GM19395 (cell line): Measurements from ENCODE around the gene ITGB1.
"Not testable (repeated sequence)": the region's sequence is repeated elsewhere in the genome, so short reads cannot be mapped to it uniquely, and the experiment has no call there.

Source experiments
- ATAC-seq: cut with Tn5 transposase; IDR thresholded peaks from one replicate; pipeline ENCODE4 v1.9.1; 2021; ENCODE audit warnings: mild to moderate bottlenecking, moderate library complexity; ENCODE audit not compliant: unreplicated experiment

Gene ITGB1

DNA sequence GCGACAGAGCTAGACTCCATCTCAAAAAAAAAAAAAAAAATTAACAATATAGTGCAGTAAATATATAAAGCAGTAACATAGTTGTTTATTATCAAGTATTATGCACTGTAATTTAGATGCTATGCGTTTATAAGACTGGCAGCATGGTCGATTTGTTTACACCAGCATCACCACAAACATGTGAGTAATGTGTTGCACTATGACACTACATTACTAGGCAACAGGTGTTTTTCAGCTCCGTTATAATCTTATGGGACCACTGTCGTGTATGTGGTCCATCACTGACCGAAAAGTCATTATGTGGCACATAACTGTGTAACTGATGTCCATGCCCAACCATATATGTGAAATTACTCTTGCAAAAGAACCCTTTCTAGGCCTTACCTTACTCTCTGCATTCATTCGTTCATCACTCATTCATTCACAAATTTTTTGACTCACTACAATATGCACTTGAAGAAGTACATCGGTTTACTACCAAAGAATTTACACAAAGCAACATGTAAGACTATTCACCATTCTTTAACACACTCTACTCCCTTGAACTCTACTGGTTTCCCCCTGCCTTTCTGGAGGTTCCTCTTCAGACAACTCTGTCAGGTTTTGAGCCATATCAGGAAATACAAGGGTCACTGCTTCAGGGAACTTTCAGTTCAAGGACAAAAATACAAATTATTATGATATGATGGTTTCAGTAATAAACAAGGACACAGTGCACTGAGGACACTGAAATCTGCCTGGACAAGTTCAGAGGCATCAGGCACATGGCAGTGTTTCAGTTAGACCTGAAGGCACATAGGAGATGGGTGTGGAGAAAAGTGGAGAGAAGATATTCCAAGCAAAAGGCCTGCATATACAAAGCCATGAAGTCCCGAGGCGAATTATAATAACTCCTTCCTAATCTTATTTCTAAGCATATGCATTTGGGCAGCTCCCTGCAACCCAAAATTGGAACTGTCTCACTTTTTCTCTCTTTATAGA, 17.4 kb downstream of the ITGB1 start:
- no peak for ATAC-seq

DNA sequence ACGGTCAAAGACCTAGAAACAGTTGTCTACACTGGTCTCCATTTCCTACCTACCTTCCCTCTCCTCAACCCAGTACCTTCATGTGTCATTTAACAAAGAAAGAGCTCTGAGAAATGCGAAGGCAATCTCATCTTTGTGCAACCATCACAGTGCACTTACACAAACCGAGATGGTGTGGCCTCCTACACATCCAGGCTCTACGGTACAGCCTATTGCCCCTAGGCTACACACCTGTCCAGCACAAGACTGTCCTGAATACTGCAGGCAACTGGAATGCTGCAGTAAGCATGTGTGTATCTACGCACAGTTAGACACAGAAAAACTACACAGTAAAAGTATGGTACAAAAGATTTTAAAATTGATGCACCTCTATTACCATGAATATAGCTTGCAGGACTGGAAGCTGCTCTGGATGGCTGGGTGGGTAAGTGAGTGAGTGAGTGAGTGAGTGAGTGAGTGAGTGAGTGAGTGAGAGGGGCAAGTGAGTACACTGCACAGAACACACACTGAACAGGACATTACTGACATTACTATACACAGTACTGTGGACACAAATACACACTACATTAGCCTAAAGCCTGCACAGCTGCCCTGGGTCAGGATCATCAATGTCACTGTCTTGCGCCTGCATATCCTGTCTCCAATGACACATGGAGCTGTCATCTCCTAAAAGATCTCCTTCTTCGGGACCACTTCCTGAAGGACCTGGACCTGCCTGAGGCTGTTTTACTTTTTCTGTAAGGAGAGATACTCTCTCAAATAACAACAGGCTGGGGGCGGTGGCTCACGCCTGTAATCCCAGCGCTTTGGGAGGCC, 18.5 kb downstream of the ITGB1 start:
- ATAC-seq = no peak

DNA sequence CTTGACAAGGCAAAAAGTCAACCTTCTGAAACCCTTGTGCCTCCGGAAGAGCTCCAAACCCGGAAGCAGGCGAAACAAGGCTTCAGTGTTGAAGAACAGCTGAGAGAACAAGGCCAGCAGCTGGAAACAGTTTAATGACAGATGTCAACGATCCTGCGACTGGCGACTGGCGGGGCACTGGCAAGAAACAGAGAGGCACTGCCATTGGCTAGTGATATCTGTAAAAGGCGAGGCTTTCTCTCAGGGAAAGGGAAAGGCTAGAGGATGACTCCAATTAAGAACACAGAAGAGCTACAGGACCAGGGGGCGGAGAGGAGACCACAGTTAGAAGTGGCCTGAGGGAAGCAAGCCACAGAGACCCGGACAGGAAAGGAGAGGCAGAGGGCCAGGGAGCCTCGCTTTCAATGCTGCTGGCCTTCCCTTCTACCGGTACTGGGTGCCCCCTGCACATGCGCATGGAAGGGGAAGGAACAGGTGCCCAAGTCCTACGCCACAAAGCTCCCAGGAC, 19.4 kb downstream of the ITGB1 start:
- ATAC-seq = peak; percentile 51

DNA sequence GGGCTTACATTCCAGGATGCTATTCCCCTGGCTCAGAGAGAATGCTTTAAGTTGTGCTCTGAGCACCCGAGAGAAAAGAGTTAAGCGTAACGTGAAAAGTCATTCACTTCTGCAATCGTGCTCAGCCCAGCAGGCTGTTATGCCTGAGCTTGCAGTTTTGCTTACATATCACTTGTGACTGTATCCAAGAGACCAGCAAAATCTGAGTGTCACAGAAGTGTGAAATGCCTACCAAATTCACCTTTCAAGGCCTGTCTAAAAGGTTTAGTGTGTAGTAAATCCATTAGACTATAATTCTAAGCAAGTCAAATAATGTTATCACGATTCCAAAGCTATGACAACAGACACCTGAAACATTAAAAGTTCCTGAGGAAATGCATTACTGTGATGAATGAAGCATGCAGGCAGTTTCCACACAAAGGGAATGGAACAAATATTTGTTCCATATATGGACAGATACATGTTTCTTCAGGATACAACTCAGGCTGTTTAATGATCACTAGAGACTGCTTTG, 20.1 kb downstream of the ITGB1 start:
- peak; percentile 59 for ATAC-seq

DNA sequence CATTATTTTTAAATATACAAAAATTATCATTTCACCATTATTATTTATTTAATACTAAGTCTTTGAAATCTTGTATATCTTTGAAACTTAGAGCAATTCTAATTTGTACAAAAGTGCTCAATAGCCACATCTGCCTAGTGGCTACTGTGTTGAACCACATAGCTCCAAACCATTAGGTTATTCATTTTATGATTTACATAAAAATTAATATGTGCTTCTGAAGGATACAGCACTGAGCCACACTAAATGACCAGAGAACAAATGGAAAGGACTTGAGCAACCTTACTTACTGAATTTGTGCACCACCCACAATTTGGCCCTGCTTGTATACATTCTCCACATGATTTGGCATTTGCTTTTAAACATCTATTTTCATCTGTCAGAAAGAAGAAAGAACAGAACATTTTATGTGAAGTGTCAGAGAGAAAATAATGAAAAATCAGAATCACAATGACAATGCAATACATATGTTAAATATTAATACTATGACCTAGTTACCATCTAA, 25.8 kb downstream of the ITGB1 start:
- ATAC-seq = no peak

DNA sequence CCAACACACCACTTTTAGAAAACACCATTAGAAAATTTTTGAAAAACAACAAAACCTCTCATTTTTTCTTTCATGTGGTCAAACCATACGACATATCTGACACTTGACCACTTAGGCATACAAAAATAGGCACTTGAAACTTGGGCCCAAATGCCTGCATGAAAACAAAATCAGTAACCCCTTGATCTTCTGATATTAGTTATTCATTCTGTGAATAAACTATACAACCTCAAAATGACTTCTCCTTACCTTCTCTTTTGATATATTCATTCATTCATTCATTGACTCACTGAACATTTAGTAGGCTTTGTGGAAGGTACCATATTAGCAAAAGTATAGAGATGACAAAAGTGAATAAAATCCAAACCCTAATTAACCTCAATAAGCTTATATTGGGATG, 26.4 kb downstream of the ITGB1 start:
- no peak for ATAC-seq

DNA sequence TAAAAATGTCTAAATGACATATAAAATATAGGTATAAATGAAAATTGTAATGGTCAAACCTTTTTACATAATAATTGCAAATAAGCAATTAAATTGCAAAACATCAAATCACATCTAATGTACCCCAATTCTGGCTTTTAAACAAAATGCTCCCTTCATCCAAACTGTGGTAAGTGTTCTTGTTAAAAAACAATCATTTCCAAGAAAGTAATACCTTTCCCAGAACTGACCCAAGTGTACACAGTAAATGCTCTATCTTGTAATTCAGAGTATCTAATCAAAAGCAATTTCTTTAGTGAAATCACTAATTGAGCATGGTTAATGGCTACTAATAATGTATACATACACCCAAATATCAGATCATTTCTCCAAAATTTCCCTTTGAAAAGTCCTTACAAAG, 28.0 kb downstream of the ITGB1 start:
- ATAC-seq = no peak

DNA sequence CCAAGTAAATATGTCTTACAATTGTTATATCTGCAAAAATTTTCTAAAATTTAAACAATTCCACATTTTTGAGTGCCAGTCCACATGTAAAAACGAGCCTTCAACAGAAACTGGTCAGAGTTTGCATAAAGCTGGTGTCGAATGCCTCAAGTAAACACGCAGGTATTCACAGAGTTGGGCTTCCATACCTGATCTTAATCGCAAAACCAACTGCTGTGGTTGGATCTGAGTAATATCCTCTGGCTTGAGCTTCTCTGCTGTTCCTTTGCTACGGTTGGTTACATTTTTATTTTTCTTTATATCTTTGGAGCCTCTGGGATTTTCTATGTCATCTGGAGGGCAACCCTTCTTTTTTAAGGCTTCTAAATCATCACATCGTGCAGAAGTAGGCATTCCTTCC, 28.4 kb downstream of the ITGB1 start:
- no peak for ATAC-seq

DNA sequence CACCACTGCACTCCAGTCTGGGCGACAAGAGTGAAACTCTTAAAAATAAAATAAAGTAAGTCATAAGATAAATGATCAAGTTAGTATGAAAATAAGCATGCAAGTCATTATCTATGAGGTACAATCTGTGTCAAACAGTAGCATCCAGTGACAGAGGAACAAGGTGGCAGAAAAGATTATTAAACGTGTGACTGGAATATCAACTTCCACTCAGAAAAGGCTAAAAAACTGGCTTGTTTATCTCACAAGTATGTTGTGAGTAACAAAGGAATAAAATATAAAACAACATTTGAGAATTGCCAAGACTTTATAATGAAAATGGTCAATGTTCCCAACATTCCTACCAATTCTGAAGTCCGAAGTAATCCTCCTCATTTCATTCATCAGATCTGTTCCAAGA, 30.3 kb downstream of the ITGB1 start:
- no peak for ATAC-seq

DNA sequence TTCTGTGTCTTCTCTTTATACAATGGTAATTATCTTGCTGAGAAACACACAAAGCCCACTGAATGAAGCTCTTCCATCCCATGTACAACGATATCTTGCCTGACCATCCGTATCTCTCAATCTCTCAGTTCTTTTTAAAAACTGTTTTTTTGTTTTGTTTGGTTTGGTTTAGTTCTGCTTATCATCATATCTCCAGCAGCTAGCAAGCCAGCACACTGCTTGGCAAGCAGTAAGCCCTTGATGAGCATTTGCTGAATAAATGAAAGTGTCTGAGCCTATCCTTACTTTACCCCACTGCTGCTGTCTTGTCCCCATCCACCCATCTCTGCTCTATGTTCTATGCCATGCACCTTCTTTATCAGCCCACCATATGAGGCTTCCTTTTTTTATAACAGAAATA, 34.2 kb downstream of the ITGB1 start:
- no peak for ATAC-seq

DNA sequence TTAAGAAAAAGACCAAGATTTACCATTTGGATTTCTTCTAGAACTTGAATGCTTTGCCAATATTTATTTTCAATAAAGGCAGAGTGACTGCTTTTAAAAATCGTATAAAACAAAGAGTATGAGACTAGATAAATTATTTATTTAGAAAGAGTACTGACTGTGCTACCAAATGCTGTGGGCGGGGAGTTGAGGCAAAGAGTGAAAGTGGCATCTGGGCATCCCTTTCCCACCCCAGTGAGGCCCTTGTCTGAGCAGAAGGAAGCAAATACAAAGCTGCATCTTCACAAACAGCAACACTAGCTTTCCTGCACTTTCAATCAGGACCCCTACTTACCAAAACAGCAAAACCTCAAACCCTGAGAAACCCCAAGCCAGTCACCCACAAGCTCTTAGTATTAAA, 34.9 kb downstream of the ITGB1 start:
- ATAC-seq = no peak

DNA sequence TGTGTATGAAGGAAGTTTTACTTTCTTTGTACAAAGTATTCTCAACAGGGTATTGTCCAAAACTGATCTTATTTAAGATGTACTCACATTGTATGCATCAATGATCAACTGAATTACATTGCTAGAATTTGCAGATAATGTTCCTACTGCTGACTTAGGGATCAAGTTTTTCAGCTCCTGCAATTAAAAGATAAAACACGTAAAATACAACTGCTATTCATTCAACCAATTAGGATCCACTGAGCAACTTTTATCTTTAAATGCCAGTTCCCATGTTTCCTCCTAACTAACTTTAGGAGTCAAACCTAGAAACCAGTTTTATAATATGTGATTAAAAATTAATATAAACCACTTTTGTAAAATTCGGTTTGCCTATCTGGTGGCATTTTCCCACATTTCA, 35.9 kb downstream of the ITGB1 start:
- ATAC-seq = no peak

DNA sequence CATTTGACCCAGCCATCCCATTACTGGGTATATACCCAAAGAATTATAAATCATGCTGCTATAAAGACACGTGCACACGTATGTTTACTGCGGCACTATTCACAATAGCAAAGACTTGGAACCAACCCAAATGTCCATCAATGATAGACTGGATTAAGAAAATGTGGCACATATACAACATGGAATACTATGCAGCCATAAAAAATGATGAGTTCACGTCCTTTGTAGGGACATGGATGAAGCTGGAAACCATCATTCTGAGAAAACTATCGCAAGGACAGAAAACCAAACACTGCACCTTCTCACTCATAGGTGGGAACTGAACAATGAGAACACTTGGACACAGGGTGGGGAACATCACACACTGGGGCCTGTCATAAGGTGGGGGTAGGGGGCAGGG, 40.2 kb downstream of the ITGB1 start:
- not testable (repeated sequence) for ATAC-seq

DNA sequence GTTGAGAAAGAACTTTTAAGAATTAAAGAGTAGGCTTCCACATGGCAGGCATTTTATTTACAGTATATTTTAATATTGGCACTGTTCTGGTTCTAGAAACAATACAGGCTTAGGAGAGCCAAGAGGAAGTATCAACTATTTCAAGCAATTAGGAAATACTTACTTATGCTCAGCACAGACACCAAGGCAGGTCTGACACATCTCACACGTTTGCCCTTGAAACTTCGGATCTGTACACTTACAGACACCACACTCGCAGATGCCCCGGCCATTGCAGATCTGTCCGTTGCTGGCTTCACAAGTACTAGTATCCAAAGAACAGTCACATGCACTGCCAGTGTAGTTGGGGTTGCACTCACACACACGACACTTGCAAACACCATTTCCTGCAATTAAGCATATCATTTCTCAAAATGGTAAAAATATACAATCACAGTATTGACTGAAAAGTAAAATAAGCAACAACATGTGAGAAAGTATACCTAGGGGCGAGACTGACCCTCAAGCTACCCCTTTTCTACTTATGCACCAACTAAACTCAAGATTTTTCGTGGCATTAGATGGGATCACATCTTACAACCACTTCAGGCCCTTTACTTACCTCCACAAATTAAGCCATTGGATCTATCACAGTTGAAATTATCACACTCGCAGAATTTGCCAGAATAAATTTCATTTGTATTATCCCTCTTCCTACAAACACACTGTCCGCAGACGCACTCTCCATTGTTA, 46.6 kb downstream of the ITGB1 start:
- ATAC-seq = no peak

DNA sequence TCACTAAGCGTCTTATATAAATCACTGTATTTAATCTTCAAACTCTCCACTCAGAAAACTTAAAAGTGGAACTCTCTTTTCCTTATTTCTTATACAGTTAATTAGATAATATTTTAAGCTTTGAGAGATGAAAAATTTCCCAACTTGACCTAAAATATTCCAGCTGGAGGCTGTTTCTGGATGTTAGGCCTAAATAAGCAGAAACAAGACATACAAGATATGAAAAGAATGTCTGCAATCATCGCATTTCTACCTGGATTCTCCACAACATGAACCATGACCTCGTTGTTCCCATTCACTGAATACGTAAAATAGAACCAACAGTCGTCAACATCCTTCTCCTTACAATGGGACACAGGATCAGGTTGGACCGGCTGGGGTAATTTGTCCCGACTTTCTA, 48.1 kb downstream of the ITGB1 start:
- ATAC-seq = not testable (repeated sequence)

DNA sequence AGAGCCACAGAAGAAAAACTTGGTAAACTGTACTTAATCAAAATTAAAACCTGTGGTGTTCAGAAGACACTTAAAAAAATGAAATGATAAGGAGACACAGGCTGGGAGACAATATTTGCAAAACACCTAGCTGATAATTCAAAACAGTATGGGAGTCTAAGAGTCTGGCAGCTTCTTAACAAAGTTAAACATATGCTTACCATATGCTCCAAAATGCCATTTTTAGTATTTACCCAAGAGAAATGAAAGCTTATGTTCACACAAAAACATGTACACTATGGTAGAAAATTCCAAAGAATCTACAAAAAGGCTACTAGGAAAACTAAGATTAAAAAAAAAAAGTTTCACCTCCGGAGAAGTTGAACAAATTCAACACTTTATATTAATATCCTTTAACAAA, 48.6 kb downstream of the ITGB1 start:
- ATAC-seq = no peak

DNA sequence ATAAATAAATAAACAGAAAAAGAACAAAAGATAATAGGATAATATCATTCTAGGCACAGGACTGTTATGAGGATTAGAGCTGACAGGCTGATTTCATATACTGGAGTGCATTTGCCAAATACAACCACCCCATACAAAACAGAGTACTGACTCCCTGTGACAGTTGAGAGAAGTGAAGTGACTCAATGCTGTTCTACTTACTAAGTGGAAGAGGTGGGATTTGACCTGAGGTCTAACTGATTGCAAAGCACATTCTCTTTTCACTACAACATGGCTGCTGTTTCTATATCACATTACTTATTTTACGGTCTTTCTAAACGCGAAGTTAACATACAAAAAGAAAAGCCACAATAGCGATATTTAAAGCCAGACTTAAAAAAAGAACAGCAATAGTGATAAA, 51.4 kb downstream of the ITGB1 start:
- ATAC-seq = no peak

DNA sequence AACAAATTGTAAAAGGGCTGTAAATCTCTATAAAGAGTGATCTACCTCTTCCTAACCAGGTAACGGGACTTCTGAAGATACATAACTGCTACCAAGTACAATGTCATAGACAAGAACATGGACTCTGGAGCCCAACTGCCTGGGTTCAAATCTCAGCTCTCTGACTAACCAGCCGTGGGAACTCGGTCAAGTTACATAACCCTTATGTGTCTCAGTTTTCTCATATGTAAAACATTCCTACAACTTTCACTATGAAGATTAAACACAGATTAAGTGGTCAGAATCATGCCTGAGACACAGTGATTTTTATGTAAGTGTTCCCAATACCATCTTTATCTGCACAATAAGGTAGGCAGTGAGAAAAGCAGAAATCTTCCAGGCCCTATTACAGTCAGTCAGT, 52.6 kb downstream of the ITGB1 start:
- no peak for ATAC-seq

DNA sequence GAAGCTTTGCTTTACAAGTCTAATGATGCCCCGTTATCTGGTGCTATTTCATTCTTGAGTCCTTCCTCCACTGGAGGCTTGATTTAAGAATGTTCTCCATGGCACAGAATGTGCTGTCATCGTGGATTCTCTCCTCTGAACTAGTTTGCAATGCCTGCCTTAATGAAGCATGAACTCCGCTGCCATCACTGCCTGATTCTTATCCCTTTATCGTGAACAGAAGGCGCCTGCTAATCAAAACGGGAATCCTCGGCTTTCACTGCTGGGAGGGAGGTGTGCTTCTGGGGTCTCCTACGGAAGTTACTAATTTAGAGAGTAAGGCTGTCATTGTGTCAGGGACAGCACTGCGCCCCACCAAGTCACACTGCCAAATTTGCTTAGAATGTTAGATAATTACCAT, 56.2 kb downstream of the ITGB1 start:
- ATAC-seq = no peak

DNA sequence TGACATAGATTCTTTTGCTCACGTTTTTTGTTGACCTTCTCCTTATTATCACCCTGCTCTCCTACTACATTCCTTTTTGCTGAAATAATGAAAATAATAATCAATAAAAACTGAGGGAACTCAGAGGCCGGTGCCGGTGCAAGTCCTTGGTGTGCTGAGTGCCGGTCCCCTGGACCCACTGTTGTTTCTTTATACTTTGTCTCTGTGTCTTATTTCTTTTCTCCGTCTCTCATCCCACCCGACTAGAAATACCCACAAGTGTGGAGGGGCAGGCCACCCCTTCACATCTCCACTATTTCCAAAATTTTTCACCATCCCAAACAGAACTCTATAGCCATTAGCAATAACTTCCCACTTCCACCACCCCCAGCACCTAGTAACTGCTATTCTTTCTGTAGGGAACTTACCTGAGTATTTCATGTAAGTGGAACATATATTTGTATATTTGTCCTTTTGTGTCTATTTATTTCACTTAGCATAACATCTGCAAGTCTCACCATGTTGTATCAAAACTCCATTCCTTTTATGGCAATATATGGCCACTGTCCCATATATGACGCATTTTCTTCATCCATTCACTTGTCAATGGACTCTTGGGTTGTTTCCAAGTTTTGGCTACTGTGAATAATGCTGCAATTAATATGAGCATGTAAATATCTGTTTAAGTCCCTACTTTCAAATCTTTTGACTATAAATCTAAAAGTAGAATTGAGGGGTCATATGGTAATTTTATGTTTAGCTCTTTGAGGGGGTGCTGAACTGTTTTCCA, 62.6 kb downstream of the ITGB1 start:
- not testable (repeated sequence) for ATAC-seq
